ENCODE measurements around the gene SLC23A3.

The SLC23A3 gene

GRCh38 chr2:219142329-219142728 lies 27.5 kb downstream of the SLC23A3 start:
- DNase-seq (ENCODE audit: low read depth) = peak; percentile 94

- no peak for DNase-seq (ENCODE audit: low read depth)
Measured at GRCh38 chr2:219140722-219141121, 29.1 kb downstream of the SLC23A3 start.

- DNase-seq (ENCODE audit: low read depth) = no peak
Measured at GRCh38 chr2:219133976-219134375, 35.9 kb downstream of the SLC23A3 start.

- no peak for DNase-seq (ENCODE audit: low read depth)
Measured at GRCh38 chr2:219131744-219132143, 38.1 kb downstream of the SLC23A3 start.

GRCh38 chr2:219131327-219131726 lies 38.5 kb downstream of the SLC23A3 start:
- no peak for DNase-seq (ENCODE audit: low read depth)

- no peak for DNase-seq (ENCODE audit: low read depth)
Measured at GRCh38 chr2:219129589-219129988, 40.2 kb downstream of the SLC23A3 start.

- no peak for DNase-seq (ENCODE audit: low read depth)
Measured at GRCh38 chr2:219128396-219128795, 41.4 kb downstream of the SLC23A3 start.

GRCh38 chr2:219127037-219127635 lies 42.7 kb downstream of the SLC23A3 start:
- DNase-seq (ENCODE audit: low read depth) = no peak

GRCh38 chr2:219126555-219126954 lies 43.3 kb downstream of the SLC23A3 start:
- DNase-seq (ENCODE audit: low read depth) = no peak

- DNase-seq (ENCODE audit: low read depth) = peak; percentile 4
Measured at GRCh38 chr2:219125886-219126270, 44.0 kb downstream of the SLC23A3 start.

- peak; percentile 76 for DNase-seq (ENCODE audit: low read depth)
Measured at GRCh38 chr2:219125225-219125885, 44.5 kb downstream of the SLC23A3 start.

GRCh38 chr2:219124381-219125110 lies 45.3 kb downstream of the SLC23A3 start:
- DNase-seq (ENCODE audit: low read depth) = peak; percentile 4

GRCh38 chr2:219123356-219124135 lies 46.3 kb downstream of the SLC23A3 start:
- no peak for DNase-seq (ENCODE audit: low read depth)

- DNase-seq (ENCODE audit: low read depth) = no peak
Measured at GRCh38 chr2:219122202-219122980, 47.4 kb downstream of the SLC23A3 start.

- no peak for DNase-seq (ENCODE audit: low read depth)
Measured at GRCh38 chr2:219120082-219120481, 49.7 kb downstream of the SLC23A3 start.

GRCh38 chr2:219119422-219120043 lies 50.3 kb downstream of the SLC23A3 start:
- DNase-seq (ENCODE audit: low read depth) = peak; percentile 57

- no peak for DNase-seq (ENCODE audit: low read depth)
Measured at GRCh38 chr2:219118504-219118903, 51.3 kb downstream of the SLC23A3 start.

- no peak for DNase-seq (ENCODE audit: low read depth)
Measured at GRCh38 chr2:219116776-219117646, 52.8 kb downstream of the SLC23A3 start.

GRCh38 chr2:219112651-219113338 lies 57.0 kb downstream of the SLC23A3 start:
- no peak for DNase-seq (ENCODE audit: low read depth)

GRCh38 chr2:219112062-219112406 lies 57.8 kb downstream of the SLC23A3 start:
- DNase-seq (ENCODE audit: low read depth) = no peak
